Endodermal cell (in vitro differentiated cells): ENCODE measurements around the gene MARK1. TPM values are rescaled to one million over a fixed set of nuclear protein-coding genes. Genes with fewer than 3 reads are reported as not detected.

Experiments
- DNase-seq: peaks from one replicate; pipeline ENCODE4 v3.0.0-alpha.2; 2017
- H3K27ac ChIP-seq: 2 replicates; pipeline ENCODE4 v1.5.1; 2013; ENCODE audit warnings: mild to moderate bottlenecking, low read depth, low read length, moderate library complexity
- H3K27me3 ChIP-seq: 2 replicates; pipeline ENCODE4 v1.6.1; 2013; ENCODE audit warnings: mild to moderate bottlenecking, low read length, moderate library complexity; ENCODE audit not compliant: insufficient read depth, control insufficient read depth, poor library complexity, severe bottlenecking
- H3K36me3 ChIP-seq: 2 replicates; pipeline ENCODE4 v1.7.0; 2013; ENCODE audit warnings: mild to moderate bottlenecking, low read length, moderate library complexity; ENCODE audit not compliant: control insufficient read depth, insufficient read depth
- H3K4me1 ChIP-seq: one replicate; pipeline ENCODE4 v1.7.0; 2013; ENCODE audit warnings: low read length; ENCODE audit not compliant: control insufficient read depth, insufficient read depth
- H3K4me3 ChIP-seq: 2 replicates; pipeline ENCODE4 v1.5.1; 2013; ENCODE audit warnings: mild to moderate bottlenecking, low read length, moderate library complexity
- H3K9ac ChIP-seq: 2 replicates; pipeline ENCODE4 v1.6.1; 2013; ENCODE audit warnings: mild to moderate bottlenecking, low read length, moderate library complexity; ENCODE audit not compliant: poor library complexity, severe bottlenecking; ENCODE audit errors: extremely low read depth
- H3K9me3 ChIP-seq: 2 replicates; pipeline ENCODE4 v1.6.1; 2013; ENCODE audit warnings: mild to moderate bottlenecking, low read length, moderate library complexity; ENCODE audit not compliant: control insufficient read depth
- H3K27ac Mint-ChIP-seq: 2 replicates; pipeline ENCODE4 v1.8.0; 2020; ENCODE audit warnings: mixed read lengths
- H3K27me3 Mint-ChIP-seq: 2 replicates; pipeline ENCODE4 v1.8.0; 2021; ENCODE audit warnings: mild to moderate bottlenecking, mixed read lengths; ENCODE audit not compliant: insufficient read depth
- H3K36me3 Mint-ChIP-seq: 2 replicates; pipeline ENCODE4 v1.8.0; 2020; ENCODE audit warnings: low read depth, mixed read lengths
- H3K4me1 Mint-ChIP-seq: 2 replicates; pipeline ENCODE4 v1.8.0; 2020; ENCODE audit warnings: mixed read lengths
- H3K4me3 Mint-ChIP-seq: 2 replicates; pipeline ENCODE4 v1.8.0; 2020; ENCODE audit warnings: mild to moderate bottlenecking, moderate library complexity, mixed read lengths
- H3K9me3 Mint-ChIP-seq: 2 replicates; pipeline ENCODE4 v1.8.0; 2020; ENCODE audit warnings: mild to moderate bottlenecking, mixed read lengths
- CTCF ChIP-seq: fragments of 200-600 bp; sonication (generic); conservative IDR thresholded peaks from 2 replicates; pipeline ENCODE4 v1.5.0; 2021; ENCODE audit warnings: antibody characterized with exemption, mild to moderate bottlenecking
- WGBS, 2 experiments: methylation state at CpG; one replicate each; pipeline versions ENCODE4 v1.1.5 to v1.1.7; 2013; ENCODE audit warnings: missing lambda C conversion rate in 2 of 2, mixed read lengths in 1 of 2; ENCODE audit not compliant: insufficient coverage in 1 of 2, insufficient read length in 1 of 2; 5-methylcytosine and 5-hydroxymethylcytosine counted together
- total RNA-seq, 2 donors: library from RNA; stranded (reverse); fragmentation: NEBNext Ultra II Directional in 1 of 2; extraction: Animal tissue kit (Norgen Biotek cat#: 25700) in 1 of 2; gene quantifications; 2 replicates in 1 of 2; 3 replicates in 1 of 2; pipeline ENCODE4 v1.2.1, GENCODE V29; 2021

MARK1 gene
- total RNA-seq, 2 donors from 2014 or later: 8.8 to 12.6 TPM

- Mint-ChIP-seq H3K36me3 (no peaks in the 10 kb centered on the region), H3K27ac (no peak overlapping the region), H3K9me3 (peaks cover 15% of the 10 kb centered on the region), H3K4me3 (no peak overlapping the region), H3K27me3 (no peaks in the 10 kb centered on the region), H3K4me1 (peaks cover 6% of the 10 kb centered on the region)
- no peaks in the 10 kb centered on the region for H3K27me3 ChIP-seq
- no peak for DNase-seq
- H3K4me3 ChIP-seq: no peak overlapping the region
- 80 to 90% methylated on average over 2 to 4 of the region's 4 CpGs for WGBS, 2 experiments
- H3K36me3 ChIP-seq: no peaks in the 10 kb centered on the region
- H3K9me3 ChIP-seq: peaks cover 15% of the 10 kb centered on the region
- H3K9ac ChIP-seq: no peak overlapping the region
- TF ChIP-seq CTCF: no peak
- H3K27ac ChIP-seq: no peak overlapping the region
- peaks cover 4% of the 10 kb centered on the region for H3K4me1 ChIP-seq
Measured at GRCh38 chr1:220710333-220710732, 182.4 kb downstream of the MARK1 start.

GRCh38 chr1:220711056-220711809 lies 183.3 kb downstream of the MARK1 start:
- Mint-ChIP-seq H3K4me1 (peaks cover 4% of the 10 kb centered on the region), H3K4me3 (no peak overlapping the region), H3K36me3 (no peaks in the 10 kb centered on the region), H3K27me3 (peaks cover 2% of the 10 kb centered on the region), H3K9me3 (peaks cover 24% of the 10 kb centered on the region), H3K27ac (no peak overlapping the region)
- H3K9ac ChIP-seq: no peak overlapping the region
- no peaks in the 10 kb centered on the region for H3K27me3 ChIP-seq
- 92 to 95% methylated on average over 6 to 9 of the region's 9 CpGs for WGBS, 2 experiments
- DNase-seq: no peak
- no peak for TF ChIP-seq CTCF
- no peak overlapping the region for H3K27ac ChIP-seq
- no peaks in the 10 kb centered on the region for H3K36me3 ChIP-seq
- peaks cover 24% of the 10 kb centered on the region for H3K9me3 ChIP-seq
- H3K4me3 ChIP-seq: no peak overlapping the region
- peaks cover under 1% of the 10 kb centered on the region for H3K4me1 ChIP-seq

Other genes starting within 250 kb of the MARK1 start
- gene C1orf115, start 162.2 kb downstream of the MARK1 start, total RNA-seq: 10 to 100 TPM in 1 of 2 donors, 1 to 10 TPM in 1; 7.5 to 11.5 TPM
- 10 to 100 TPM; 12.3 to 14.5 TPM for gene MTARC2, start 220.2 kb downstream of the MARK1 start, total RNA-seq